Retinal pigment epithelial cell (primary cell): ENCODE data around the gene NYAP2.

Experiments used
- DNase-seq: peaks from one replicate; pipeline ENCODE4 v3.0.0-alpha.2; 2010; ENCODE audit warnings: low read depth
- H3K4me3 ChIP-seq: 2 replicates; pipeline ENCODE4 v1.5.1; 2011; ENCODE audit warnings: mild to moderate bottlenecking, low read length, control low read depth, moderate library complexity
- CTCF ChIP-seq: conservative IDR thresholded peaks from 2 replicates; pipeline ENCODE4 v1.5.1; 2011; ENCODE audit warnings: low read depth, low read length, control low read depth, inconsistent platforms

NYAP2 gene

GRCh38 chr2:225379856-225380255 is 19.7 kb upstream of the NYAP2 start:
- H3K4me3 ChIP-seq = no peak overlapping the region
- TF ChIP-seq CTCF = no peak
- no peak for DNase-seq

- TF ChIP-seq CTCF = no peak
- no peak for DNase-seq
- no peak overlapping the region for H3K4me3 ChIP-seq
Measured at GRCh38 chr2:225381609-225382008, 17.9 kb upstream of the NYAP2 start.

GRCh38 chr2:225398372-225398771 is 1.1 kb upstream of the NYAP2 start:
- no peak for TF ChIP-seq CTCF
- DNase-seq = no peak
- H3K4me3 ChIP-seq = no peak overlapping the region

- TF ChIP-seq CTCF = no peak
- DNase-seq = peak; percentile 43
- no peak overlapping the region for H3K4me3 ChIP-seq
Measured at GRCh38 chr2:225400060-225400511, 576 bp downstream of the NYAP2 start.

- no peak overlapping the region for H3K4me3 ChIP-seq
- TF ChIP-seq CTCF = no peak
- no peak for DNase-seq
Measured at GRCh38 chr2:225400546-225401400, 1.3 kb downstream of the NYAP2 start.

- DNase-seq = no peak
- no peak for TF ChIP-seq CTCF
- H3K4me3 ChIP-seq = no peak overlapping the region
Measured at GRCh38 chr2:225402210-225402776, 2.8 kb downstream of the NYAP2 start.

GRCh38 chr2:225411452-225411851 is 11.9 kb downstream of the NYAP2 start:
- TF ChIP-seq CTCF = no peak
- H3K4me3 ChIP-seq = no peak overlapping the region
- DNase-seq = no peak
